NCI-H82 treated with DMSO at 0.1 percent for 48 hours (cell line): ENCODE measurements around the gene TANGO2.

ENCODE experiments used
- DNase-seq: peaks from one replicate; lab custom pipeline; 2025; ENCODE audit not compliant: unreplicated experiment; lab: John Stamatoyannopoulos, UW

Gene TANGO2

DNA sequence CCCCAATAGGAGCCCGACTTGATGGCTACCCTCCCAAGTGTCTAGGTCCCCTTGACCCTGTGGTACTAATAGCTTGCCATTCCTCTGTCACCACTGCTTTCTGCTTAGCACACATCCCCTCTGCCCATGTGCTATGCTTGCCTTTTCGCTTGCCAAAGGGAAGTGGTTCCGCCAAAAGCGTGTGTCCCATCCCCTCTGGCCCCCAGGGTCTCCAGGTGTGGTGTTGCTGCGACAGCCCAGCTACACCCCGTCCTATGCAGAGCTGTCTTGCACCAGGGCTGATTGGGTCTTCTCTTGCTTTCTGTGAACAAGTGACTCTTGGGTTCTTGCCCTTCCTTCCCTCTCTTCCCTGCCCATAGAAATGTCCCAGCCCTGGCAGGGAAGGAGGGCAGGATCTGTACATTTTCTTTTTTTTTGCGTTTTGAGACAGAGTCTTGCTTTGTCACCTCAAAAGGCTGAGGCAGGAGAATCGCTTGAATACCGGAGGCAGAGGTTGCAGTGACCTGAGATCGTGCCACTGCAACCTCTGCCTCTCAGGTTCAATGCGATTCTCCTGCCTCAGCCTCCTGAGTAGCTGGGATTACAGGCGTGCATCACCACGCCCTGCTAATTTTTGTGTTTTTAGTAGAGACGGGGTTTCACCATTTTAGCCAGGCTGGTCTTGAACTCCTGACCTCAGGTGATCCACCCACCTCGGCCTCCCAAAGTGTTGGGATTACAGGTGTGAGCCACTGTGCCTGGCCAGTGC lies 3.9 kb downstream of the TANGO2 start:
- DNase-seq: no peak

DNA sequence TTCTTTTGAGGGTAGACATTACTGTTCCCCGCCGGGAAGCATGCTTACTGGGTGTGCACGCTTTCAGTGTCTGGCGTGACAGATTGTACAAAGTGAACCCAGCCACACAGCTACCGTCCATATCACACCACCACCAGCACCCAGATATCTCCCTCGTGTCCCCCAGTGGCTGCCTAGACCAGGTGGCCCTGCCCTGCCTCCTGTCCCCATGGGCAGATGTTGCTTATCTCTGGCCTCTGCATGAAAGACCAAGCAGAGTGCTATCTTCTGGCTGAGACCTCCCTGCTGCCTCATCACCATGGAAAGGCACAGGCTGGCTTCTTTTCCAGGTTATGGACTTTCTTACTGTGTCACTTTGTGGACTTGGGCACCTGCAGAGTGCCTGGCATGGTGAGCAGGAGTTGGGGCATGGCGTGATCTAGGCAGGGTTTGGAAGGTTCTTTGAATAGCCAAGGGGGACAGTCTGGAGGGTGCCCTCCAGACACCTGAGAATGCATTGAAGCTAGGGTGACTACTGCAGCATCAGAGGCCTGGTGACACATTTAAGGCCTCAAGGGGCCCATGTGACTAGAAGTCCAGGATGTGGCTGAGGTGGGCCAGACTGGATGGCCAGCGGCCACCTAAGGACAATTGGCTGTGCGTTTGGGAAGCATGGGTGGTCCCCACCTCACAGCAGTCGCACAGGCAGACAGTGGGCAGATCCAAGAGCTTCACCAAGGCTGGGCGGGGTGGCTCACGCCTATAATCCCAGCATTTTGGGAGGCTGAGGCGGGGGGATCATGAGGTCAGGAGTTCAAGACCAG lies 4.7 kb downstream of the TANGO2 start:
- no peak for DNase-seq

DNA sequence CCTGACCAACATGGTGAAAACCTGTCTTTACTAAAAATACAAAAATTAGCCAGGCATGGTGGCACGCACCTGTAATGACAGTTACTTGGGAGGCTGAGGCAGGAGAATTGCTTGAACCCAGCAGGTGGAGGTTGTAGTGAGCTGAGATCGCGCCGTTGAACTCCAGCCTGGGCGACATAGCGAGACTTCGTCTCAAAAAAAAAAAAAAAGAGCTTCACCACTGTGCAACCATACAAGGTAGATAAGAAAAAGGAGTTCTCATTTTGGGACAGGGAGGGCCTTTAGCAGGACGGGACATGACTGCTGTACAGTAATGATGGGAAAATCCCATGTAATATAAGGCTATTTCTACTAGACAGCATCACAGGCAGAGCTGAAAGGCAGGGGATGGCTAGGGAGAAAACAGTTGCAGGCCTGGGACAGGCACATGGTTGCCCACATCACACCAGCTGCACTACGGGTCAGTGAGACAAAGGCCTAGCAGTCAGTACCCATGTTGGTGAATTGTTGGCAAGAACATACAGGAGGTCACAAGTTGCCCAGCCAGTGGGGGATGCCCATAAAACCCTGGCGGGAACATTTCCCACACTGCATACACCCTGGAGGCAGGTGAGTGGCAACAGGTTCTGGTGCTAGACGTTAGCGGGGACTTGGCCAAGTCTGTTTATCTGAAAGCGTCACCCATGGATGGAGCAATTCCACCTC lies 5.4 kb downstream of the TANGO2 start:
- DNase-seq: no peak

DNA sequence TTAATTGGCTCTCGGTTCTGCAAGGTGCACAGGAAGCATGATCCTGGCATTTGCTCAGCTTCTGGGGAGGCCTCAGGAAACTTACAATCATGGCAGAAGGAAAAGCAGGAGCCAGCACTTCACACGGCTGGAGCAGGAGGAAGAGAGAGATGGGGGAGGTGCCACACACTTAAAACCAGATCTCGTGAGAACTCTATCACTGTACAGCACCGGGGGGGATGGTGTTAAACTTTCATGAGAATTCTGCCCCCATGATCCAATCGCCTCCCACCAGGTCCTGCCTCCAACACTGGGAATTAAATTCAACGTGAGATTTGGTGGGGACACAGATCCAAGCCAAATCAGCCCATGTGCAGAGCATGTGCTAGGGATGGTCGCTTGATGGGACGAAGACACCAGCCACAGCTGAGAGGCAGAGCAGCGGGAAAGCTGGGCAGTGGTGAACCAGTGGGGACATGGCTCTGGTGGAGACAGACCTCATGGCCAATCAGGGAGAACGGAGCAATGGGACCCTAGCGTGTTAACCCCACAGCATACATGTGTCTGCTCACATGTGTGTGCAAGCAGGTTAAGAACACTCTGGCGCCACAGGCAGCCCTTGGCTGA lies 6.2 kb downstream of the TANGO2 start:
- no peak for DNase-seq

DNA sequence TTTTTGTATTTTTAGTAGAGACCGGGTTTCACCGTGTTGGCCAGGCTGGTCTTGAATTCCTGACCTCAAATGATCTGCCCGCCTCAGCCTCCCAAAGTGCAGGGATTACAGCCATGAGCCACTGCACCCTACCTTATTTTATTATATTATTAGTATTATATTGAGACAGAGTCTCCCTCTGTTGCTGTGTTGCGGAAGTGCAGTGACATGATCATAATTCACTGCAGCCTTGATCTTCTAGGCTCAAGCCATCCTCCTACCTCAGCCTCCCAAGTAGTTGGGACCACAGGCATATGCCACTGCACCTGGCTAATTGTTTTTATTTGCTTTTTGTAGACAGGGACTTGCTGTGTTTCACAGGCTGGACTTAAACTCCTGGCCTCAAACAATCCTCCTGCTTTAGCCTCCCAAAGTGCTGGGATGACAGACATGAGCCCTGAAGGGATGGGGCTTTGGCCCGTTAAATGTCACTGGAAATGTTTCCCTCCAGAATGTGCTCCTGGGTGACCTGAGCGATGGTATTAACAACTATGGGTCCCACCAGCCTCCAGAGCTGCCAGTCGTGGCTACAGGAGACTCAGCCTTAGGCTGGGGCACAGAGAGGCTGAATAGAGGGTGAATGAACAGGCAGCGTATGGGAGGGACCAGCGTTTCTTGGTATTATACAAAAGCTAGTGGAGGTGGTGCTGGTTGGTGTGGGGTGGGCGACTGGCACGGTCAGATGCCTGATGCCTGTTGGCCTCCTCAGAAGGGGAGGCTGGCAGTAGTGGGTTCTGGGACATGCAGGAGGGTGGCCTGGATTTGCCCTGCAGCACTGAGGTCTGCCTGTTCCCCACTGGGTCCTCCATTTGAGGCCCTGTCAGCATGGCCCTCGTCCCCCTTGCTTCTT lies 7.3 kb downstream of the TANGO2 start:
- no peak for DNase-seq

DNA sequence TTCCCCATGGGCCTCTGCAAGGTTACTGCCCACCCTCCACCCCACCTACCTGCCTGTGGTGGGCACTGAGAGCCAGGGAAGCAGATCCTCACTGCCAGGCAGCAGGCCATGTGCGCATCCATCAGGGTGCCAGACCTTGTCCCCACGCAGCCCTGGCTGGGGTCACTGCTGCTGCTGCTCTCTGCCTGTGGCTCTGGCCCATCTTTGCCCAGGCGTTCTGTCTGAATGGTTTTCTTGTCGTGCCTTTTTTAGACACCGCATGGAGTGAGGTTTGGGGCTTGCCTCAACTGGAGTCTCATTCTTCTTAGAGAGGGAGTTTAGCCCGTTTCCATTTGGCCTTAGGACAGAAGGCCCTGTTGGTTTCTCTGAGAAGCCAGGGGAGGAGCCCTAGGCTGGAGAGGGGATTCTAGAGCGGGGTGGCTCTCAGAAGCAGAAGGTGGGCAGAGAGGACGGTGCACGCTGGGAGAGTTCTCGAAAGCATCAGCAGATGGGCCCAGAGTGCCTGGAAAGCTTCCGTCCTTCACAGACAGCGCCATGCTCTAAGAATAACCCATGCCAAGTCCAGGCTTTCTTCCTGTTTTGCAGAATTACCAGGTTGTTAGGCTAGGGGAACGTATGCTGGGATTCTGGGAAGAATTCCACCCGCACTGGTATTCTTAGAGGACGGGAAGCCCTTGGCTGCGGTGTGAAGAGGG lies 8.1 kb downstream of the TANGO2 start:
- no peak for DNase-seq

DNA sequence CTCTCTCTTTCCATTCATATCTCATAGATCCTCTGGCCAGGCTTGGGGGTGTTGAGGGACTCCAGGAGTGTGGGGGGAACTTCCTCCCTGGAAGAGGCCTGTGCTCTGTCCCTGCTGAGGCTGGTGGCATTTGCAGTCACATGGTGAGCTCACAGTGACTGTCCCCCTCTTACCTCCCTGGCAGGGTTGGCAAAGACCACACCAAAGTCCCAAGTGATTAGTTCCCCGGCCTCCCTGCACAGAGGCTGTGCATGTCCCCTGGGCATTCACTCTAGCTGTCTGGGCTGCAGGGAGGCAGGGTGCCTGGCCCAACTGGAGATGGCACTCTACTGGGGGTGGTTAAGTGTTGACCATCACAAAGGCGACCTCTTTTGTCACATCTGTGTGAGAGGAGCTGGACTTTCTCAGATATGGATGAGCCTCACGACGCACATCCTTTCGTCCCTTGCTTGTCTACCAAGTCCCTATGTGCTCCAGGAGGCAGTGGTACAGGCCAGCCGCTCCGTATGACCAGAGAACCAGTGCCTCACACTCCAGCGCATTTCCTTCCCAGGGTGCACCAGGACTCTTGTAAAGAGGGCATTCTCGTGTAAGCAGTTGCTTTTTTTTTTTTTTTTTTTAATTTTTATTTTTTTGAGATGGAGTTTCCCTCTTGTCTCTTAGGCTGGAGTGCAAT lies 8.8 kb downstream of the TANGO2 start:
- DNase-seq: no peak

DNA sequence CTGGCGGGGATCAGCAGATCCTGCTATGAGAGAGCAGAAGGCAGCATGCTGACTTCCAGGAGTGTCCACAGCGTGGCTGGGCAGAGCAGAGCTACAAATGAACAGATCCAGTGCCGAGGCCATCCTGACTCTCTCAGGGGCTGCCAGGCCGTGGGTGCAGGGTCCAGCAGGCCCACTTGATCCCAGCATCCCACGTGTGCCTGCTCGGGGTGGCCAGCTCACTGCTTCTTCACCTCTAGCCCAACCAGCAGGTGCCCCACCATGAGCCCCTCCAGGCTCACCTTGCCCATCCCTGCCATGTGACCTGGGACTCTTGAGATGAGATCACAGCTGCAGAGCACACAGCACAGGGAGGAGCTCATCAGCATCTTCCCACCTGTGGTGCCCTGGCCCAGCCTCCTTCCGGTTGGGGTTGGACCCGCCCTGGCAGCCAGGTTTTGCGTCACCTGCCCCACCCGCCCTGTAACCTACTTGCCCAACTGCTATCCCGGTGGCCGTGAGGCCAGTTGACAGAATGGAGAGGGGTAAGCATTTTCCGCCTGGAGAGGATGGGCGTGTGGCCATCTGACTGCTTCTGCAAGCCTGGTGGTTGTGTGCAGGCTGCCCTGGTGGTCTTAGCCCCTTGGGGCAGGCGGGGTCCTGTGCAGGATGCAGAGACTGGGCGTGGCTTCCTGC lies 11.0 kb downstream of the TANGO2 start:
- DNase-seq: no peak

DNA sequence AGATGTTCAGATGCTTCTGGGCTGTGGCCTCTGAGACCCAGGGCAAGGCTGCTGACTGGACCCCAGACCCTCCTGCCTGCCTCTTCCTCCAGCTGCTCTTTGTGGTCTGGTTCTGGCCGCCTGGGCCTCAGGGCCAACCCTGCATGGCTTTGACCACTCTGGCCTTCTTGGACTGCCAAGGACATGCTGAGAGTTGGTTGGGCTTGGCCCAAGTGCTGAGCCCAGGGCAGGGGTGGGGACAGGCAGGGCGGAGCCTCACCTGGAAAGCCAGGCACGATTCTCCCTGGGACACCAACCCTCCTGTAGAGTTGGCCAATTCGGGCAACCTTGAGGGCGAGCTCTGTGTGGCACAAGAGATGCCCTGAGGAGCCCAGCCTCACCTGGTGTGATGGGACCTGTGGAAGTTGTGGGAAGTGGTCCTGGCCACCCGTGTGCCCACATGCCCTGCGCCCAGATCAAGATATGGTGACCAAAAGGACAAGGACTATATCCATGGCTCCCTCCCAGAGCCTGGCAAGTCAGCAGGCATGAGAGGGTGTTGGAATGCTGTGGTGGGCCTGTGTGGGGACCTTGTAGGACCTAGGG lies 11.6 kb downstream of the TANGO2 start:
- no peak for DNase-seq

DNA sequence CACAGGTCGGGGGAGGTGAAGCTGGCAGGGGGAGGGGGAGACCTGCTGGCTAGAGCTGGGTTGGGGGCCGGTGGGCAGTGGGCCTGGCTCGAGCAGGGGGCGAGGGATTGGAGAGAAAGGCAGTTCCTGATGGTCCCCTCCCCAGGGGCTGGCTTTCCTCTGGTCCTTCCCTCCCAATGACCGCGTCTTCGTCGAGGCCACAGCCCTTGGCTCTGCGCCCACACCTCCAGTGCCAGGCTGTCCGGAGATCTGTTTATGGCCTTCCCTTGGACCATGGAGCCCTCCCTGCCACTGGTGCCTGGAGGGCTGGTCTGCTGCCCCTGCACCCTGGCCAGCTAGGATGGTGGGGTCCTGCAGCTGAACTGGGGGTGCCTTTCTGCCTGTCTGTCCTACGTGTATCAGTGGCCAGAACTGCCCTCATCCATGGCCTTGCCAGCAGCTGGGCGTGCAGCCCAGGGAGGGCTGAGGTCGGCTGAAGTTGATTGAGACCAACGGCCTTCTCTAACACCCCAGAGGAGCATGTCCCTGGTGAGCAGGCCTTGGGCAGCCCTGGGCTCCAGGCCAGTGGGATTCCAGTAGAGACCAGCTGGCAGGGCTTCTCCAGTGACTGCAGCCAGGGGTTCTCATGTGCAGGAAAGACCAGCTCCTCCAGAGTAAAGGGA lies 12.3 kb downstream of the TANGO2 start:
- no peak for DNase-seq

DNA sequence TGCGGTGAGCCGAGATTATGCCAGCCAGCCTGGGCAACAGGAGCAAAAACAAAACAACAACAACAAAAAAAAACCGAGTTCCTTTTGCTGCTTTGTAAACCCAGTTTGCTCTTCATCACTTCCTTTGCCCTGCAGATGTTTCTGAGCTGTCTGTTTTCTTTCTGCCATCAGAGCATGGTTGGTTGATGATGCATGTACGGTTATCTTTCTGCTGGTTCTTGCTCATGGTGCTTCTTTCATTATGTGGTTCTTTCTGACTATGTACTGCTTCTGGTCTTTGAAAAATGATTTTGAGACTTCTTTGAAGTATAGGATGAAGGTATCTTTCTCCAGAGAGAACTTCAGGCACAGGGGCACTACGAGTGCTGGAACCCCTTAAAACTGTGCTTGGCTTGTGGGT lies 13.2 kb downstream of the TANGO2 start:
- DNase-seq: no peak

DNA sequence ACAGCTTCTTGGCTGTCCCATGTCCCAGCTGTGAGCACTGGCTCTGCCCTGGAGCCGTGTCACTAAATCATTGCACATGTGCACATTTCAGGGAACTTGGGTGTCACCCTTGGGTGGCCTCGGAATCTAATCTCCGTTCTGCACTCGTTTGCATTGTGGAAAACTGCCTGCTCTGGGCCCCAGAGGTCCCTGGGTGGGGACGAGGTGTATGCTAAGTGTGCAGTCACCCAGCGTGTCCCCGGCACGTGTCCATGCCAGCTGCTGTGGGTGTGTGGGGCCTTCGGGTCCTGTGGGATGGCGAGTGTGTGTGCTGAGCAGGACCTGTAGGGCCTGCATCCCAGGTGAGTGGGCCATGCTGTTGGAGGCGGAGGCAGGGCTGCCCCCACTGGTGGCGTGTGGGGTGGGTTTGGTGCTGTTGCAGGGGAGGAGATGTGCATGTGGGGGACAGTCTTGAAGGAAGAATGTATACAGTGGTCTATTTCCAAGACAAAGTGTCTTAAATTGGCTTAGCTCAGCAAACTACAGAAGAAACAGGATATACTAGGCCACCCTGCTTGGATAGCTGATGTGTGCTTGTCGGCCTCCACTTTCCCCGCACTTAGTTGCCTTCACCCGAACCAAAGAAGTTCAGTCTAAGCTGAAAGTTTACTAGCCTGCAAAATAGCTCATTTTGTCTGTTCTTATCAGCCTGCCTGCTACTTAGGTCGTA lies 14.6 kb downstream of the TANGO2 start:
- no peak for DNase-seq

DNA sequence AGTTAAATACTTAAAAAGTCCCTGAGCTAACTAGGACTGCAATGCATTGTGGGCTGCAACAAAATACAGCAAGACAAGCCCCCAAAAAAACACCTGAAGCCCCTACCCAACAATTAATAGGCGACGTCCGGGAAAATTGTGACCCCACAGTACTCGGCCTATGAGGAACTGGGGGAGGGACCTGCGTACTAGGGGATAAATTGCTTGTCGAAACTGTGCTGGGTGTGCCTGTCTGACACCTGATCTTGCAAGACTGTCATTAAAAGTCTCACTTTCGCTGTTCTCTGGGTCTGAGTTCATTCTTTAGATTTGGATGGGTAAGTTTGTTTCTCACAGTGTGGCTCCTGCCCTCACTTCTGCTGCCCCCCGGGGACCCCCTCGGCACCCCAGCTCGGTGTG lies 15.2 kb downstream of the TANGO2 start:
- DNase-seq: no peak

DNA sequence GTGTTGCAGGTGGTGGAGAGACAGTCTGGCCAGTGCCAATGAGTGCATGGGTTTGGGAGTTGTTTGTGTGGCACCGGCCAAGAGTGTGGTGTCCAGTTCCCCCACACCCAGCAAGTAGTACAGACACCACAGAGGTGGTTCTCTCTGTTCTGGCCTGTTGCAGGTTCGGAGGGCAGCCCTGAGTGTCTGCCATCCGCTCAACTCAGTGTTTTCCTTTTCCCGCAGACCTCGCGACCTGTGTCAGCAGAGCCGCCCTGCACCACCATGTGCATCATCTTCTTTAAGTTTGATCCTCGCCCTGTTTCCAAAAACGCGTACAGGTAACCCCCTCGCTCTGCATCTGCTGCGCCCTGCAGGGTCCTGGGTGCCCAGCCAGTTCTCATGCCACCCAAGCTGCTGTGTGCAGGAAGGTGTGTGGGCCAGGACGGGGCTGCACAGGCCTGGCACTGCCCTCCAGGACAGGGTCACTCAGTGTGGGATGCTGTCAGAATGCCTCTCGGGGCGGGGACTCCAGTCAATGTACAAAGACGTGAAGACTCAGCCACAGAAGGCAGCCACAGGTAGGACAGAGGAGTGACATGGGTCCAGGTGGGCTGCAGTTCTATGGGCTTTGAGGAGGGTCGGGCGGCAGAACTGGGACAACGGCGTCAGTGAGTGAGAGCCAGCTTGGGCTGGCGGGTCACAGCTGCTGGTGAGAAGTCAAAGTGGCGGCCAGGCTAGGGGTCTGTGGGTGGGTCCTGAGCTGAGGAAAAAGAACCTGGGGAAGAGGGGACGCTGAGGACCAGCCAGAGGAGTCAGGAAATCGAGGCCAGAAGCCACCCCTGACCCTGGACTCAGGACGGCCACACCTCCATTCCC lies 15.9 kb downstream of the TANGO2 start:
- DNase-seq: no peak

DNA sequence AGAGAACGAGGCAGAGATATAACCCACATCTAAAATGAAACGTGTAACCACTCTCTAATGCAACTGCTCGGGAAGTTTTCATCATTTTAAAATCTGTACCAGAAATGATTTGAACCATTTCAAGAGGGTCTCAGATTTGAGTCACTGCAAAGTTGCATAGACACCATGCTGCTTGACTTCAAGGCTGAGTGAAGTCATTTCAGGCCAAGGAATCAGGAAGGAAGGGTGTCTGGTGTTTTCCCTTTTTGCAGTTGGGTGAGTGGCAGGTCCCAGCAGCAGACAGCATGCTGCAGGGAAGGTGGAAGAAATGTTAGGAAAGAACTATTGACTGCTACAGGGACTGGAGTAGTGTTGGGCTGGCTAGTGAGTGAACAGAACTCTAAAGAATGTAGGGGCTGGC lies 16.5 kb downstream of the TANGO2 start:
- DNase-seq: no peak

DNA sequence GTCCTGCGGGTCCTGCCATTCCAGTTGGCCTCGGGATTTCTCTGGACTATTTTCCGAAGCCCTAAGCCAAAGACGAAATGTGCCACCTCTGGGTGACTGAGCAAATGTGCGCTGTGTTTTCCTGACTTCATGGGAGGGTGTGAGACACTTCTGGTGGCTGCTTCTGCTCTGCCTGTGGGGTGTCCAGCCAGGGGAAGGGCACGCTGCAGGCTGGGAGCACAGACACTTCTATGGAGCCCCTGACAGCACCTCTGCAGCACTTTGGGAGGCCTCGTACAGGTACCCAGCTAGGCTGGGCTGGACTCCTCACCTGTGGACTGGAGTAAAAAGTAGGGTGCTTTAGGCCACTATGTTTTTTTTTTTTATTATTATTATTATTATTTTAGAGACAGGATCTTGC lies 17.7 kb downstream of the TANGO2 start:
- DNase-seq: no peak
